GM13976 (cell line): ENCODE measurements around the gene CCBE1.

Source experiments
- DNase-seq: peaks from one replicate; pipeline ENCODE4 v3.0.0; 2012; ENCODE audit warnings: low spot score
- CTCF ChIP-seq: IDR thresholded peaks from 2 replicates; pipeline ENCODE4 v1.5.1; 2012; ENCODE audit warnings: borderline replicate concordance, mild to moderate bottlenecking; ENCODE audit not compliant: insufficient read depth; ENCODE audit errors: extremely low read depth, missing control alignments, control extremely low read depth
- in situ Hi-C: fragments of 300-500 bp; cut with MboI; formaldehyde crosslinking; loops from one replicate; pipeline ENCODE4 v1.12.0; 2022; ENCODE audit warnings: low sequenced_read_pairs, mixed read lengths, inconsistent platforms; ENCODE audit not compliant: unreplicated experiment

The CCBE1 gene

DNA sequence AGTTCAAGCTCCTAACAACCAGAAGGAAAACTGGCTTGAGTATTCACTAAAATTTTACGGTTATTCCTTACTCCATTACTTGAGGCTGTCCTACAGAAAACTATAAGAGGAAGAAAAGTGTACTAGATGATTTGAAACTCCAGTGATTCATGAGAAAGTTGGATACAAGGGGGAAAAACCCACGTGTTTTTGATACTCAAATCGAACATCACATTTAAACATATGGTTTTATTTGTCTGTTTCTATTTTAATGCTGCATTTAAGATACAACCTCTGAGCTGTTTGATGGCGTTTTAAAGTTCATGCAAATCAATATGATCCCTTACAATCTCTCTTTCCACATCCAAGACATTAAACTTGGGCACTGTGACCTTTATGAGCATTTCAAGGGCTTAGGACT is 213.1 kb downstream of the CCBE1 start:
- in situ Hi-C loops = no loop called here
- DNase-seq = no peak
- no peak for TF ChIP-seq CTCF

DNA sequence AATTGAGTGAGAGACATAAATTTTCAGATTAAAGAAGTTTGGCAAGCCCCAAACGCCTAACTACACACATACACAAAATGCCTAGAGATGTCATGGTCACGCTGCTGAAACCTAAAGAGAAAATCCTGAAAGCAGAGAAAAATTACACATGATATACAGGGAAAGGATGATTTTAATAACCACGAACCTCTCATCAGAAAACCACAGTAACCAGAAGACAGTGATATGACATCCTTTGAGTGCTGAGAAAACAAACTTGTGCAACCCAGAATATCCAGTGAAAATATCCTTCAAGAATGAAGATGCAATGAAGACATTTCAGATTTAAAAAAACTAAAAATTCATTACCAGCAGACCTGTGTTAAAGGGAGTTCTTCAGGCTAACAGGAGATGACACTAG is 215.8 kb downstream of the CCBE1 start:
- in situ Hi-C loops = no loop called here

DNA sequence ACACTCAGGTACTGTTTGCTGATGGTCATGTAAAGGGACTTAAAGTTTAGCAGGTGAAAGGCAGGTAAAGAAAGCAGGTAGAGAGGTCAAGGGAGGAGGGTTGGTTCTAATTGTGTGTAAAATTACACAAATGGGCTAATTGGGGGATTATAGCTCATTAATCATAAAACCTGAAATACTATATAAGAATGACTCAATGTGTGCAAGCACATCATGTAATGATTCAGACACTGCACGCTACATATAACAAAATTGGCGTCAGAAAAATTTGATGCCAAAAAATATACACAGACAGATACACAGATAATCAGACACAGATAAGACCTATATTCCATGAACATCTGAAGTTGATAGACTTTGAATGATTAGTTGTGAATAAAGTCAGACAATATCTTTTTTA is 217.4 kb downstream of the CCBE1 start:
- no peak for DNase-seq
- no peak for TF ChIP-seq CTCF

More for the DNA sequence above, 215.8 kb downstream of the CCBE1 start:
- TF ChIP-seq CTCF = no peak
- no peak for DNase-seq

GRCh38 chr18:59478591-59478990 is 218.6 kb downstream of the CCBE1 start:
- no peak for TF ChIP-seq CTCF
- in situ Hi-C loops = no loop called here
- DNase-seq = no peak

More for the DNA sequence above, 217.4 kb downstream of the CCBE1 start:
- in situ Hi-C loops = no loop called here

DNA sequence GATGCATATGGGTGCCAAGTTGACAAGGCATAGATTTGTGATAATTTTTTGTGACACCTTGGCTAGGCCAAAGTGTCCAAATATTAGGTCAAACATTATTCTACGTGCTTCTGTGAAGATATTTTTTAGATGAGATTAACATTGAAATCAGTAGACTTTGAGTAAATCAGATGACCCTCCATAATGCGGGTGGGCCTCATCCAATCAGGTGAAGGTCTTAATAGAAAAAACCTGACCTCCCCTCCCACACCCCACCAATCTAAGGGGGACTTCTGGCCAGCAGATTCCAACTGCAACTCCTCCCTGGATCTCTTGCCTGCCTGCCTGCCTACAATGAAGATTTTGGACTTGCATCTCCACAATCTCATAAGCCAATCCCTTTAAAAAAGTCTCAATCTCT is 219.4 kb downstream of the CCBE1 start:
- no peak for DNase-seq
- no peak for TF ChIP-seq CTCF
- in situ Hi-C loops = no loop called here

DNA sequence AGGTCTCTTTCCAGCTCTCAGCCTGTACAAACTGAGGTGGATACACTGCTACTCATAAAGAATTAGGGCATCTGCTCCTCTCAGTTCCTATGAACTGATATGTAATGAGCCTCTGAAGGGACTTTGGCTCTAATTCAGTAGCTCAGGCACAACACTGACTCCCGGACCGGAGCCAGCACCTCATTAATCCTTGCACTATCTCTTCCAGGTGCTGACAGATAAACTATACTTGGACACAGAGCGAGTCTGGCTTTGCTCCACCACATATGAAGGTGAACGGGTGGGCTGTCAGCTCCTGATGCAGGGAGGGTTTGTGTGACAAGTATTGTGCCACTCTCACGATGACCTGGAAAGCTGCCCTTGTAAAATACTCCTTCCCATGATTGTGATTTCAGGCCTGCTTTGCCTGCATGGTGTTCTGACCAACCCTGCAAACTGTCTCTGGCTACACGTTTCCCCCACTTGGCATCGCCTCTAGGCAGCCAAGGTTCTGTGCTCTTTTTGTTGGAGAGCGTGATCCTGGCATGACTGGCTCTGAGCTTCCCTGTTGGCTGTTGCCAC is 226.6 kb downstream of the CCBE1 start:
- TF ChIP-seq CTCF = no peak
- DNase-seq = no peak
- in situ Hi-C loops = no loop called here
